Left renal cortex interstitium (tissue), 4 donors: ENCODE measurements around the gene HLA-DPB1. TPM values are rescaled to one million over a fixed set of nuclear protein-coding genes. Genes with fewer than 3 reads are reported as not detected.
"Not testable (repeated sequence)": the region's sequence is repeated elsewhere in the genome, so short reads cannot be mapped to it uniquely, and the experiment has no call there.

Experiments used
- DNase-seq, 4 donors: peaks; one replicate each; pipeline ENCODE4 v3.0.0-alpha.2; 2013; ENCODE audit warnings: low read depth in 4 of 4, low spot score in 2 of 4, missing footprints in 1 of 4
- polyA plus RNA-seq, 4 donors: library from polyadenylated mRNA; unstranded; fragments of 120-200 nt; gene quantifications; one replicate each; pipeline ENCODE4 v1.2.1, GENCODE V29; 2013; ENCODE audit not compliant: insufficient read length in 4 of 4

Gene HLA-DPB1
- 10 to 100 TPM; 17.5 to 24.7 (median 21.9) TPM for polyA plus RNA-seq

GRCh38 chr6:33075568-33076405 is at the start of gene HLA-DPB1:
Gene HLA-DPB1 (plus strand): TSS chr6:33075990. CDS start chr6:33076042, 52 bp downstream.
- DNase-seq, result peak in 1 of 4 donors; percentile 43

GRCh38 chr6:33028220-33028849 is 47.5 kb upstream of the HLA-DPB1 start:
- no peak for DNase-seq

GRCh38 chr6:33029328-33030184 is 46.2 kb upstream of the HLA-DPB1 start:
- no peak for DNase-seq

- DNase-seq, result no peak
Measured at GRCh38 chr6:33030245-33030644, 45.5 kb upstream of the HLA-DPB1 start.

GRCh38 chr6:33034554-33034953 is 41.2 kb upstream of the HLA-DPB1 start:
- no peak for DNase-seq

GRCh38 chr6:33036535-33036934 is 39.3 kb upstream of the HLA-DPB1 start:
- DNase-seq, result no peak

GRCh38 chr6:33040157-33040556 is 35.6 kb upstream of the HLA-DPB1 start:
- no peak for DNase-seq

GRCh38 chr6:33049323-33050013 is 26.3 kb upstream of the HLA-DPB1 start:
- DNase-seq, result no peak

- DNase-seq, result no peak
Measured at GRCh38 chr6:33050014-33050810, 25.6 kb upstream of the HLA-DPB1 start.

- no peak for DNase-seq
Measured at GRCh38 chr6:33052627-33053026, 23.2 kb upstream of the HLA-DPB1 start.

GRCh38 chr6:33053230-33053629 is 22.6 kb upstream of the HLA-DPB1 start:
- DNase-seq, result no peak

- no peak for DNase-seq
Measured at GRCh38 chr6:33057222-33058150, 18.3 kb upstream of the HLA-DPB1 start.

- DNase-seq, result no peak
Measured at GRCh38 chr6:33061987-33062386, 13.8 kb upstream of the HLA-DPB1 start.

GRCh38 chr6:33063435-33063834 is 12.4 kb upstream of the HLA-DPB1 start:
- DNase-seq, result not testable (repeated sequence)

- DNase-seq, result no peak
Measured at GRCh38 chr6:33064723-33065122, 11.1 kb upstream of the HLA-DPB1 start.

- no peak for DNase-seq
Measured at GRCh38 chr6:33065312-33065711, 10.5 kb upstream of the HLA-DPB1 start.

- DNase-seq, result no peak
Measured at GRCh38 chr6:33066917-33067521, 8.8 kb upstream of the HLA-DPB1 start.
